Astrocyte (in vitro differentiated cells and primary cell): ENCODE measurements around the gene EFS.

ENCODE experiments used
- EZH2 ChIP-seq: IDR thresholded peaks from 2 replicates; pipeline ENCODE4 v1.6.1; 2012; ENCODE audit warnings: mild to moderate bottlenecking, low read length, inconsistent platforms; ENCODE audit not compliant: insufficient read depth
- TF ChIP-seq, protein P1 (sequence below): IDR thresholded peaks from 2 replicates; pipeline ENCODE4 v1.5.1; 2011; ENCODE audit warnings: low read depth, mild to moderate bottlenecking, inconsistent platforms, low read length, moderate library complexity; ENCODE audit not compliant: insufficient read depth

DNA sequence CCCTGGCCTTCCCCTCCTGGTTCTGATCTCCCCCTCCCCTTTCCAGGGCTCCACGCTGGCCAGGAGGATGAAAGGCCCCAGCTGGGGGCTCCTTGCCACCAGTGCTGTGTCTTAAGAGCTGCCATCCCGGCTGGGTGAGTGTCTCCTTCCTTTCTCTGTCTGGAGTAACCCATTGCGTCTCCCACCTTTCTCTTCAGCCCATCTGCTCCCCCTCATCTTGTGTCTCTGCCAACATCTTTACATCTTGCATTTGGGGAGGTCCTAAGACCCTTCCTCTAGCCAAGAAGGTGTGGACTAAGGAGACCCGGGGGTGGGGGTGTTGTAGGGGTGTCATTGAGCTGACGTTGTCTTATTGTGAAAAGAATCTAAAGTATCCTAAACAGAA lies 57.8 kb downstream of the EFS start:
- TF ChIP-seq, protein P1, sequence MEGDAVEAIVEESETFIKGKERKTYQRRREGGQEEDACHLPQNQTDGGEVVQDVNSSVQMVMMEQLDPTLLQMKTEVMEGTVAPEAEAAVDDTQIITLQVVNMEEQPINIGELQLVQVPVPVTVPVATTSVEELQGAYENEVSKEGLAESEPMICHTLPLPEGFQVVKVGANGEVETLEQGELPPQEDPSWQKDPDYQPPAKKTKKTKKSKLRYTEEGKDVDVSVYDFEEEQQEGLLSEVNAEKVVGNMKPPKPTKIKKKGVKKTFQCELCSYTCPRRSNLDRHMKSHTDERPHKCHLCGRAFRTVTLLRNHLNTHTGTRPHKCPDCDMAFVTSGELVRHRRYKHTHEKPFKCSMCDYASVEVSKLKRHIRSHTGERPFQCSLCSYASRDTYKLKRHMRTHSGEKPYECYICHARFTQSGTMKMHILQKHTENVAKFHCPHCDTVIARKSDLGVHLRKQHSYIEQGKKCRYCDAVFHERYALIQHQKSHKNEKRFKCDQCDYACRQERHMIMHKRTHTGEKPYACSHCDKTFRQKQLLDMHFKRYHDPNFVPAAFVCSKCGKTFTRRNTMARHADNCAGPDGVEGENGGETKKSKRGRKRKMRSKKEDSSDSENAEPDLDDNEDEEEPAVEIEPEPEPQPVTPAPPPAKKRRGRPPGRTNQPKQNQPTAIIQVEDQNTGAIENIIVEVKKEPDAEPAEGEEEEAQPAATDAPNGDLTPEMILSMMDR = no peak
- no peak for TF ChIP-seq EZH2
